ENCODE results near the gene HJURP.

Gene HJURP

GRCh38 chr2:233848276-233848675 lies 6.1 kb downstream of the HJURP start:
- no peak for DNase-seq

GRCh38 chr2:233847248-233847898 lies 7.0 kb downstream of the HJURP start:
- no peak for DNase-seq

DNA sequence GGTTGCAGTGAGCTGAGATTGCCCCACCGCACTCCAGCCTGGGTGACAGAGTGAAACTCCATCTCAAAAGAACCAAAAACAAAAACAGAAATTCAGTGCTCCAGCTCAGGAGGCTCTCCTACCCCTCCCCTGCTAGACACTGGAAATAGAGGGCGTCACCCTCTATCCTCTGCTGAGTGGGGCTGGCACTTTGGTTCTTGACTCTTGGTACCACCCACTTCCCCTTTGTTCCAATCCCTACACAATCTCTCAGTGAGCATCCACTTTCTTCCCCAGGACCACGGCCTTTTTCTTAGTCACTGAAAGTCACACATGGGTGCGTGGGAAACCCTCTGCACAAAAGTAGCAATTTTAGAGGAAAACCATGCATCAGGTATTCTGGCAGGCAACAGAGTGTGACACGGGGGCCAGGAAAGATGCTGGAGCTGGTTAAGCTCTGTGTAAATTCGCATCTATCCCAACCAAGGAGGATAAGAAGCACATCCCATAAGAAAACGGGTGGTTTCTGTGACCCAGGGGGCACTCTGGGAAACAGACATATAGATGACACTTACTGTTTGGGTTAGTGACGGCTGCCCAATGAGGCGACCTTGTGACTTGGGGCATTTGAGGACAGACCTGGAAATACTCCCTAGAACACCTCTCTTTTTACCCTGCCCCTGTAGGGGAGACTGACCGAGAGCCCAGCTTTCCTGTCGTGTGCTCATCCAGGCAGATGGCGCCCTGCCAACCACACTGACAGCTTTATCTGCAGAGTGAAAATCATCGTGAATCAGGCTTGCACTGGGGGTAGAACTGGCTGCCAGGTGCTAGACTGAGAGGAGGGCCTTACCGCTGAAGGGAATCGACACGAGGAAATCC lies 7.7 kb downstream of the HJURP start:
- no peak for DNase-seq

- no peak for DNase-seq
These were observed 8.9 kb downstream of the HJURP start for GRCh38 chr2:233845301-233846060.

- no peak for DNase-seq
These were observed 9.5 kb downstream of the HJURP start for GRCh38 chr2:233844836-233845235.

- no peak for DNase-seq
These were observed 10.1 kb downstream of the HJURP start for GRCh38 chr2:233844064-233844807.

- DNase-seq: no peak
These were observed 13.2 kb downstream of the HJURP start for GRCh38 chr2:233841183-233841582.

DNA sequence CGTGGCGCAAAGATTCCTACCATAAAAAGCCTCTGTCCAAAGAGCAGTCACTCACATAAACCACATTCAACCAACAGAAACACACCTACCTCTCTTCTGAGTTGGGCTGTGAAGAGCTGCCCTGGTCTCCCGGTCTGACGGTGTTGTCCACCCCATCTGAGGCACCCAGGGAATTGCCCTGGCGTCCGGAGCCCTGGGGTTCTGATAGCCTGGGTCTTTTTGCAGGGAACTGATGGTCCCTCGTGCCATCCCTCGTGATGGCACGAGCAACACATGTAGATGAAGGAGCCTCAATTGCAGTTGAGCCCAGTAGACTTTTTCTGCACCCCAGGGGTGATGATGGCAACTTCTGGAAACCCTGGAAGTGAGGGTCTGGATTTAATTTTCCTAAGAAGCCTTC lies 13.8 kb downstream of the HJURP start:
- DNase-seq: no peak

- DNase-seq: no peak
These were observed 14.9 kb downstream of the HJURP start for GRCh38 chr2:233839447-233839820.

- no peak for DNase-seq
These were observed 15.4 kb downstream of the HJURP start for GRCh38 chr2:233838726-233839446.

GRCh38 chr2:233838251-233838650 lies 16.1 kb downstream of the HJURP start:
- no peak for DNase-seq

- DNase-seq: no peak
These were observed 16.6 kb downstream of the HJURP start for GRCh38 chr2:233837694-233838229.

DNA sequence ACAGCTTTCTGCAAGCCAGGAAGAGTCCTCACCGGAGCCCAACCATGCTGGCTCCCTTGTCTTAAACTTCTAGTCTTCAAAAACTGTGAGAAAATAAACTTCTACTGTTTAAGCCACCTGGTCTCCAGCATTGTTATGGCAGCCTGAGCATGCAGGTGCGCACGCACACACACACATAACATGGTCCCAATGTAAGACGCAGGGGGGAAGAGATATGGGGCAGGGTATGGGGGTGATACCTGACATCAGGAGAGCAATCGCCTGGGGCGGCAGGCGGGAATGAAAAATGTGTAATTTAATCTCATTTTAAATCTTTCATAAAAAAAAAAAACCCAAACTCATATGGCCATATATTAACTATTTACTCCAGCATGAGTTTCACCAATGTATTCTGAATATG lies 18.0 kb downstream of the HJURP start:
- no peak for DNase-seq

DNA sequence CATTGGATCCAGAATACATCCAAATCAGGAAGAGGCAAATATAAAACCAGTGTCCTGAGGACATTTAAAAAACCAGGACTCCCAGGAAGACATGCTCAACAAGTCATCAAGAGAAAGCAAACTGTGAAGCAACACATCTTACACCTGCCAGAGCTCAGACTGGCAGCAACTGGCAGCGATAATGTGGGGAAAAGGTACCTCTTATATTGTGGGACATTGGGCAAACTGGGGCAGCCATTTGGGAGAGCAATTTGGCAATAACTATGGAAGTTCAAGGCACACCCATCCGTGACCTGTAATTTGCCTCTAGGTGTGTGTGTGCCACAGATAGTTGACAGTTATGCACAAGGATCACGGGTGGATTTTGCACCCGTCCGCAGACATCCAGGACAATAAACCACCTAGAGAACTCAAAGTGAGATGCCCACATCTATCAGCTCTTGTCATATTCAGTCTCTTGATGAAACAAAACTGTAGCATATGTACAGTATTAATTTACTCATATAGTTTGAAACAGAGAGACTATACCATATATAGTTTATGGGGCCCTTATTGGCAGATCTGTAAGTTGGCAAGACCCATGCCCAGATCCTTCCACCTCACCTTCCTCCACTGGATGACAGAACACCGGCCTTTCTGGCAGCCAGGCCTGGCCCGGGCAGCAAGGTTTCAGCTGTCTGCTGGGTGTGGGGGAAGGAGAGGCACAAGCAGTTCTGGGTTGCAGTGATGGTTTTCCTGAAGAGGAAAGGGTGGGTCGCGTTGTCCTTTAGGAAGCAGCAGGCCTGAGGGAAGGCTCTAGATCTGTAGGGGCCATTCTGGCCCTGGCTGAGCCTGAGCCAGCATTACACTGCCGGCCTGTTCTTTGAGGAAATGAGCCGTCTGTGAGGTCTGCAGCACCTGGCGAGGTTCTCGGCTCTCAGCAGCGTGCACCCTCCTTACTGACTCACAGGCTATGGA lies 18.8 kb downstream of the HJURP start:
- DNase-seq: no peak

DNA sequence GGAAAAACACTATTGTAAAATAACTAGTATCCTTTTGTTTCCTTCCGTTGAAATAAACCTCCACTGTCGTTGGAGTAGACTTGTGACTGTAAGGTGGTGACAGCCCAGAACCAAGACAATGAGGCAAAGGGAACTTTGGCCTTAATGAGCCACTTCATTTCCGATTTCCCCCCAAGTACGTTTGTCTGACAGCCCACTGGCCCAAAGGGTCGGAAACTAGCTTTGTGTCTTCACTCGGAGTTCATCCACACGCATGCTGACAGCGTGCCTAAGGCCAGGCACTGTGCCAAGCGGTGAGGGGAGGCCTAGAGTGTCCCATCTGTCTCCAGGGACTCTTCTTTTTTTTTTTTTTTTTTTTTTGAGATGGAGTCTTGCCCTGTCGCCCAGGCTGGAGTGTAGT lies 21.0 kb downstream of the HJURP start:
- no peak for DNase-seq

- DNase-seq: no peak
These were observed 21.4 kb downstream of the HJURP start for GRCh38 chr2:233832869-233833311.

DNA sequence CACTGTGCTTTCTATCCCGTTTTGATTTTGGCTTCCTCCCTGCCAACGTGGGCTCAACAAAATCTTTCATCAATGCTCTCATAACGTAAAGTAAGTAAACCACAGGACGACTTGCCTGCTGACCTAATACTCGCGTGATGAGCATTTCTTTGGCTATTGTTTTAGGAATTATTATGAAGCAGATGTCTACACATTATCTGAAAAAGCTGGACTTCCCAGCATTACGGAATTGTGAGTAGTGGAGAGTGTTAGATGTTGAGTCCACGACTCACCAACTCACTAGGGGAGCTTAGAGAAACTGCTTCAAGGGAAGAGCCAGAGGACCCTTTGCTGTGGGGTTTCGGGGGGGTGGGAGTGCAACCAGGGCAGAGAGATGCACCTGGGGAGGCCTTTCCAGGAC lies 21.9 kb downstream of the HJURP start:
- no peak for DNase-seq

DNA sequence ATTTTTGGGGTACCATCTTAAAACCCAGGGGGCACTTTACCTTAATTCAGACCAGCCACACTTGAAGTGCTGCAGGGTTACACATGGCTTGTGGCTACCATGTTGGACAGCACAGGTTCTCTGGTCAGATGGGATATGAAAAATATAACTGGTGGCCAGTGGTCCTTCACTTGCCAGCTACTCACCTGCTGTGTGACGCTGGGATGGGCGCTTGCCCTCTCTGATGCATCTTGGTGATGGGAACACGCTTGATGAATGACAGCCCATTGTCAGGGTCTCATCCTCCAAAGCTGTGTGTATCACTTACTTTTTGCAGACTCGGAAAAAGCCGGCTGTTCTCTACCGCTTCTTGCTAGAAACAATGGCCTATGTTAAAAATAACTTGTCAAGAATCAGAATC lies 22.5 kb downstream of the HJURP start:
- no peak for DNase-seq

- no peak for DNase-seq
These were observed 23.2 kb downstream of the HJURP start for GRCh38 chr2:233831011-233831721.
